Measurements from ENCODE around the gene IL12RB2. TPM values are rescaled to one million over a fixed set of nuclear protein-coding genes. Genes with fewer than 3 reads are reported as not detected.

The IL12RB2 gene
- total RNA-seq, 1 donor from 2014 or later = 0.06 TPM

DNA sequence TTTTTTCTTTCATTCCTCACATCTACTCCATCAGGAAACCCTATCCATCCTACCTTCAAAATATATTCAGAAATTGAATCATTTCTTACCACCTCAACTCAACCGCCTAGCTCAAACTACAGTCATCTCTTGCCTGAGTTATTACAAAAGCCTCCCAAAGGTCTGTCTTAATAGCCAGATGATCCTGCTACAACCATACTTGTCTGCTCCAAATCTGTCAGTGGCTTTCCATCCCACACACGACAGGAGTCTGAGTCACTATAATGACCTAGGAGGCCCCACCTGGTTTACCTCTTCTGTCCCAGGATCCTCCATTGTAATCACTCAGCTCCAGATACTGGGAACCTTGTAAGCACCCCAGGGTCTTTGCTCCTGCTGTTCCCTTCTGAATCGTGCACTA is 37.1 kb upstream of the IL12RB2 start:
- Mint-ChIP-seq H3K9me3 (peaks cover 5% of the 10 kb centered on the region), H3K4me3 (no peak overlapping the region), H3K4me1 (peaks cover 9% of the 10 kb centered on the region), H3K27me3 (ENCODE audit: insufficient read depth, low read depth) (no peaks in the 10 kb centered on the region), H3K27ac (no peak overlapping the region), H3K36me3 (no peaks in the 10 kb centered on the region)
- Histone ChIP-seq H3K4me2 (no peak overlapping the region), H3K4me3 (no peak overlapping the region), H3F3A (ENCODE audit: low read depth) (no peaks in the 10 kb centered on the region), H2AFZ (replicated peaks) (no peak overlapping the region), H4K20me1 (ENCODE audit: low read depth) (no peaks in the 10 kb centered on the region), H3K27ac (no peak overlapping the region), H3K9ac (no peak overlapping the region), H3K27me3 (no peaks in the 10 kb centered on the region), H3K9me3 (ENCODE audit: low read depth) (no peaks in the 10 kb centered on the region), H3K36me3 (no peaks in the 10 kb centered on the region), H3K4me1 (peaks cover 9% of the 10 kb centered on the region), H3K79me2 (ENCODE audit: low read depth) (no peaks in the 10 kb centered on the region)
- no peak for DNase-seq (ENCODE audit: low spot score)
- TF ChIP-seq EZH2 (IDR thresholded peaks at IDR 0.05) (no peak), EZH2phosphoT487 (IDR thresholded peaks at IDR 0.05) (no peak)
- TF ChIP-seq, protein P1, sequence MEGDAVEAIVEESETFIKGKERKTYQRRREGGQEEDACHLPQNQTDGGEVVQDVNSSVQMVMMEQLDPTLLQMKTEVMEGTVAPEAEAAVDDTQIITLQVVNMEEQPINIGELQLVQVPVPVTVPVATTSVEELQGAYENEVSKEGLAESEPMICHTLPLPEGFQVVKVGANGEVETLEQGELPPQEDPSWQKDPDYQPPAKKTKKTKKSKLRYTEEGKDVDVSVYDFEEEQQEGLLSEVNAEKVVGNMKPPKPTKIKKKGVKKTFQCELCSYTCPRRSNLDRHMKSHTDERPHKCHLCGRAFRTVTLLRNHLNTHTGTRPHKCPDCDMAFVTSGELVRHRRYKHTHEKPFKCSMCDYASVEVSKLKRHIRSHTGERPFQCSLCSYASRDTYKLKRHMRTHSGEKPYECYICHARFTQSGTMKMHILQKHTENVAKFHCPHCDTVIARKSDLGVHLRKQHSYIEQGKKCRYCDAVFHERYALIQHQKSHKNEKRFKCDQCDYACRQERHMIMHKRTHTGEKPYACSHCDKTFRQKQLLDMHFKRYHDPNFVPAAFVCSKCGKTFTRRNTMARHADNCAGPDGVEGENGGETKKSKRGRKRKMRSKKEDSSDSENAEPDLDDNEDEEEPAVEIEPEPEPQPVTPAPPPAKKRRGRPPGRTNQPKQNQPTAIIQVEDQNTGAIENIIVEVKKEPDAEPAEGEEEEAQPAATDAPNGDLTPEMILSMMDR (IDR thresholded peaks at IDR 0.05) = no peak

DNA sequence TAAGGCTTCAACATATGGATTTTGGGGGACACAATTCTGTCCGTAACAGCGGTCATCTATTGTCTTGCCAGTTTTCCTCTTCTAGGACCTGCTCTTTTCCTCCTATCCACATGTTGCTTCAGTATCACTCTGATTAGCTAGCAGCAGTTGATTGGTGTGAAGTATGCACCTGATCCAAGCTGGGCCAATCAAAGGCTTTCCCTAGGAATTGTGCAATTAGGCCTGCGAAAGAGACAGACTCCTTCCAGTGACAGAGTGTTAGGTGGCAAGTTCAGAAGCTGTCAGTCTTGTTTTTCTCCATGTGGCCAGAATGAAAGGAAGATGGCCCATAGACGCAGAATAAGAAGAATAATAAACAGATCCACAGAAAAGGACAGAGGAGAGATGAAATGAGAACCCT is 34.1 kb upstream of the IL12RB2 start:
- DNase-seq (ENCODE audit: low spot score) = no peak
- Mint-ChIP-seq H3K9me3 (peaks cover 11% of the 10 kb centered on the region), H3K4me1 (peaks cover 6% of the 10 kb centered on the region), H3K27me3 (ENCODE audit: insufficient read depth, low read depth) (no peaks in the 10 kb centered on the region), H3K4me3 (no peak overlapping the region), H3K27ac (no peak overlapping the region), H3K36me3 (no peaks in the 10 kb centered on the region)
- H2AFZ ChIP-seq (replicated peaks) = no peak overlapping the region
- H4K20me1 ChIP-seq (ENCODE audit: low read depth) = no peaks in the 10 kb centered on the region
- no peak overlapping the region for H3K9ac ChIP-seq
- H3K79me2 ChIP-seq (ENCODE audit: low read depth) = no peaks in the 10 kb centered on the region
- no peaks in the 10 kb centered on the region for H3K36me3 ChIP-seq
- peaks cover 9% of the 10 kb centered on the region for H3K4me1 ChIP-seq
- H3K4me2 ChIP-seq = no peak overlapping the region
- TF ChIP-seq EZH2 (IDR thresholded peaks at IDR 0.05) (no peak), EZH2phosphoT487 (IDR thresholded peaks at IDR 0.05) (no peak)
- TF ChIP-seq, protein P1 (IDR thresholded peaks at IDR 0.05) = no peak
- H3K27me3 ChIP-seq = no peaks in the 10 kb centered on the region
- H3F3A ChIP-seq (ENCODE audit: low read depth) = no peaks in the 10 kb centered on the region
- H3K9me3 ChIP-seq (ENCODE audit: low read depth) = no peaks in the 10 kb centered on the region
- no peak overlapping the region for H3K4me3 ChIP-seq
- H3K27ac ChIP-seq = no peak overlapping the region

DNA sequence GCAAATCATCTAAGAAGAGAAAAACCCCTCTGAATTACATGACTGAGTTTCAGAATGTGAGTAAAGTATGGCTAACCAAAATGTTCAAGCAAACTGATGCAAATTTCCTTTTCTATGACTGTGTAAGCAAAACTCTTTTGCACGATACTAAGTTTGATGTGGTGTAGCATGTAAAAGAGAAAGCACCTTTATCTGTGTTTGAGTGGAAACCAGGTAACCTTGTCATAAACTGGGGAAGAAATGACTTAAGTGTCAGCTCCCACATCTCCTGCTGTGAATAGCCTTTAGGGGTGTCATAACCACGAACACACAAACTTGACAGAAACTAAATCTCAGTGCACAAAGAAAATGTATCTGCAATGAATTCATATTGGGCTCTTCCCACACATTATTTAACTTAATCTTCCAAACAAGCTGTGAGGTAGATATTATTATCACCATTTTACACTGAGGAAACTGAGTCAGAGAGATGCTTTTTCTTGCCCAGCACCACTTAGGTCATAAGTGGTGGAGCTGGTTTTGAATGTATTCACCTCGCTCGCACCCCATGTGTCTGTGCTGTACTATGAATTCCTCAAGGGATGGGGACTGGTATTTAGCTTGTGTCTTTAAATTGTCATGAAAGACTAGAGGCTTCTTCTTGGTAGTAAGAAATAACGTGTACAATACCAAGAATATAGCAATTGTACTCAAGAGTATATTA is 32.9 kb upstream of the IL12RB2 start:
- H3K36me3 Mint-ChIP-seq = no peaks in the 10 kb centered on the region
- no peaks in the 10 kb centered on the region for H3K9me3 ChIP-seq (ENCODE audit: low read depth)
- TF ChIP-seq, protein P1 (IDR thresholded peaks at IDR 0.05) = no peak
- TF ChIP-seq EZH2phosphoT487 (IDR thresholded peaks at IDR 0.05) = no peak
- no peak for TF ChIP-seq EZH2 (IDR thresholded peaks at IDR 0.05)
- H3K27me3 ChIP-seq = no peaks in the 10 kb centered on the region
- H3K79me2 ChIP-seq (ENCODE audit: low read depth) = no peaks in the 10 kb centered on the region
- H3K27me3 Mint-ChIP-seq (ENCODE audit: insufficient read depth, low read depth) = peaks cover 2% of the 10 kb centered on the region
- no peaks in the 10 kb centered on the region for H3K36me3 ChIP-seq
- H3K4me1 Mint-ChIP-seq = no peaks in the 10 kb centered on the region
- H2AFZ ChIP-seq (replicated peaks) = no peak overlapping the region
- no peak overlapping the region for H3K4me3 Mint-ChIP-seq
- no peak overlapping the region for H3K4me2 ChIP-seq
- H3K9ac ChIP-seq = no peak overlapping the region
- no peaks in the 10 kb centered on the region for H3K4me1 ChIP-seq
- H3K9me3 Mint-ChIP-seq = peaks cover 11% of the 10 kb centered on the region
- no peak overlapping the region for H3K4me3 ChIP-seq
- no peak overlapping the region for H3K27ac Mint-ChIP-seq
- no peaks in the 10 kb centered on the region for H3F3A ChIP-seq (ENCODE audit: low read depth)
- no peak overlapping the region for H3K27ac ChIP-seq
- DNase-seq (ENCODE audit: low spot score) = no peak
- no peaks in the 10 kb centered on the region for H4K20me1 ChIP-seq (ENCODE audit: low read depth)

Data from neural progenitor cell (in vitro differentiated cells).